ENCODE results near the gene FSHR. TPM values are rescaled to one million over a fixed set of nuclear protein-coding genes. Genes with fewer than 3 reads are reported as not detected.

FSHR gene
- polyA plus RNA-seq, 1 donor = not detected

DNA sequence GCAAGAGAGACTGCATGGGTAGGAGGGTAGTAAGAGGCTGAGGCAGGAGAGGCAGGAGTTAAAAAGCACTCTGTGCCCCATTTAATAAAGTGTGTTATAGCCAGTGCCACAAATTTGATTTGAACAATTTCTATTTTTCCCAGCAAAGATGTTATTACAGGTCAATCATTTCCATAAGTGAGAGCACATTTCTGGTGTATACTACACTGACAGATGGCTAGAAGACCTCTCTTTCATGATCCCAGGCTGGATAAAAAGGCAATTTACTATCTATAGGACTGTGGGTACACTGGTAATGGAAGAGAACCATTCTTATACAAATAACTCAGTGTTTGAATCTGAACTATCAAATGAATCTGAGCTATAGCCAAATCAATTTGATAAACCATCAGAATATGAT, 176.2 kb downstream of the FSHR start:
- no peaks in the 10 kb centered on the region for H3K4me1 ChIP-seq (ENCODE audit: control insufficient read depth, insufficient read depth, low read length)
- H3K4me3 ChIP-seq (ENCODE audit: low read length) = no peak overlapping the region
- no peak for DNase-seq
- no peak overlapping the region for H3K27ac ChIP-seq (ENCODE audit: low read length)
- no peaks in the 10 kb centered on the region for H3K36me3 ChIP-seq (ENCODE audit: control insufficient read depth, insufficient read depth, low read length)
- H3K27me3 ChIP-seq (ENCODE audit: control insufficient read depth, insufficient read depth, low read length) = no peaks in the 10 kb centered on the region
- H3K9me3 ChIP-seq (ENCODE audit: control insufficient read depth, low read depth, low read length) = no peaks in the 10 kb centered on the region

DNA sequence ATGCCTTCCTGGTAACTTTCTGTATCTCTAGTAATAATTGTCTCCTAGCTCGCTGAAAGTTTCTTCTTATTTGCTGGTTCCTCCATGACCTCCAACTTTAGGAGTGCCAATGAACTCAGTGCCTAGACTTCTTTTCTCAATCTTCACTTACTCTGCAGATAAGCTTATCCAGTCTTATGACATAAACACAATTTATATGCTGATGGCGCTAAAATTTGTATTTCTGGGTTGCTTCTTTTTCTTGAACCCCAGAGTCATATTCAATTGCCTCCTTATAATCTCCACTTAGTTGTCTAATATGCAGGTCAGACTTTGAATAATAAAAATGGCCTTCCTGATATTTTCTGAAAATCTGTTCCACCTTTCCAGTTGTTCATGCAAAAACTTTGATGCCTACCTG, 182.5 kb downstream of the FSHR start:
- 93% methylated on average over 2 of the region's 2 CpGs for WGBS (ENCODE audit: insufficient coverage, low lambda C conversion rate)
- Histone ChIP-seq H3K27me3 (ENCODE audit: control insufficient read depth, insufficient read depth, low read length) (no peaks in the 10 kb centered on the region), H3K4me1 (ENCODE audit: control insufficient read depth, insufficient read depth, low read length) (no peaks in the 10 kb centered on the region)

DNA sequence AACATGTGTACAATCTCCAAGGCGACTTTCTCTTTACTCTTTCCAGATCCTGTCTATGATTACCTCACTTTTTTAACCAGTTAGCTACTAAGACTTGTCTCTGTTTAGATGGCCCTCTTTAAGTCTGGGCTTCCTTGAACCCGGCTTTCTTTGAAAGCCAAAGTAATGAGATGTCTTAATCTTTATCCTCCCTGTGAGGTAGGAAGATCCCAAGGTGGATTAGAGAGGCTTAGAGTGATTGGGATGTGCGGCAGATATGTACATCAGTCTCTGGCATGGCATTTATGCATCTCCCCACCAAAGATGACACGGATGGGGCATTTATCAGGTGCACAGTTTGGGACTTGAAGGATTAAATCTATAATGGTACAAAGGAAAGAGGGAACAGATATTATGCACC, 186.3 kb downstream of the FSHR start:
- H3K9me3 ChIP-seq (ENCODE audit: control insufficient read depth, low read depth, low read length) = no peaks in the 10 kb centered on the region
- H3K36me3 ChIP-seq (ENCODE audit: control insufficient read depth, insufficient read depth, low read length) = no peaks in the 10 kb centered on the region
- no peak overlapping the region for H3K4me3 ChIP-seq (ENCODE audit: low read length)
- no peaks in the 10 kb centered on the region for H3K27me3 ChIP-seq (ENCODE audit: control insufficient read depth, insufficient read depth, low read length)
- DNase-seq = no peak
- no peaks in the 10 kb centered on the region for H3K4me1 ChIP-seq (ENCODE audit: control insufficient read depth, insufficient read depth, low read length)
- no peak overlapping the region for H3K27ac ChIP-seq (ENCODE audit: low read length)
- WGBS (ENCODE audit: insufficient coverage, low lambda C conversion rate) = no CpG with 5 or more reads among the region's 4 CpGs

More for the DNA sequence above, 182.5 kb downstream of the FSHR start:
- no peak for DNase-seq
- H3K9me3 ChIP-seq (ENCODE audit: control insufficient read depth, low read depth, low read length) = no peaks in the 10 kb centered on the region
- H3K27ac ChIP-seq (ENCODE audit: low read length) = no peak overlapping the region
- H3K4me3 ChIP-seq (ENCODE audit: low read length) = no peak overlapping the region
- no peaks in the 10 kb centered on the region for H3K36me3 ChIP-seq (ENCODE audit: control insufficient read depth, insufficient read depth, low read length)

DNA sequence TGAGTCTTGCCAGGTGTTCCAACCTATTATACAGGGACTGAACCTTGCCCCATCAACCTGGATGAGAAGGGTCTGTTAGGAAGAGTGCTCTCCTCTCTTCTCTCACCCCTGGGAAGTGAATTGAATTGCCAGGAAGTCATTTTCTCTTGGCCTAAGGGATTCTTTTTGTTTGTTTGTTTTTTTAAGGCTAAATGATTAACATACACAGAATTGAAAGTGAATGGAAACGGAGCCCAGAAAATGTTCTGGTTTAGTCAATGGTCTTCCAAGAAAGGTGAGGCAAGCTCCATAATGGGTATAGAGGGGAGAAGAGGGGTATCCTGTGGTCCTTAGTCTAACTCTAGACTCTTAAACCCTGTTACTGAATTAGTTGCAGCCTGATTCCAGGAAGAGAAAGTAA, 189.1 kb downstream of the FSHR start:
- WGBS (ENCODE audit: insufficient coverage, low lambda C conversion rate) = 29% methylated on average over 1 of the region's 1 CpG
- no peak for DNase-seq
- no peaks in the 10 kb centered on the region for H3K36me3 ChIP-seq (ENCODE audit: control insufficient read depth, insufficient read depth, low read length)

GRCh38 chr2:48961009-48961408, 193.3 kb downstream of the FSHR start:
- no peak for DNase-seq
- H3K4me3 ChIP-seq (ENCODE audit: low read length) = no peak overlapping the region
- no peaks in the 10 kb centered on the region for H3K36me3 ChIP-seq (ENCODE audit: control insufficient read depth, insufficient read depth, low read length)
- no peaks in the 10 kb centered on the region for H3K9me3 ChIP-seq (ENCODE audit: control insufficient read depth, low read depth, low read length)
- H3K4me1 ChIP-seq (ENCODE audit: control insufficient read depth, insufficient read depth, low read length) = no peaks in the 10 kb centered on the region
- no CpG with 5 or more reads among the region's 4 CpGs for WGBS (ENCODE audit: insufficient coverage, low lambda C conversion rate)
- H3K27ac ChIP-seq (ENCODE audit: low read length) = no peak overlapping the region
- H3K27me3 ChIP-seq (ENCODE audit: control insufficient read depth, insufficient read depth, low read length) = no peaks in the 10 kb centered on the region

More for the DNA sequence above, 189.1 kb downstream of the FSHR start:
- H3K4me1 ChIP-seq (ENCODE audit: control insufficient read depth, insufficient read depth, low read length) = no peaks in the 10 kb centered on the region
- H3K4me3 ChIP-seq (ENCODE audit: low read length) = no peak overlapping the region
- no peak overlapping the region for H3K27ac ChIP-seq (ENCODE audit: low read length)
- no peaks in the 10 kb centered on the region for H3K9me3 ChIP-seq (ENCODE audit: control insufficient read depth, low read depth, low read length)
- no peaks in the 10 kb centered on the region for H3K27me3 ChIP-seq (ENCODE audit: control insufficient read depth, insufficient read depth, low read length)

GRCh38 chr2:48954935-48955334, 199.4 kb downstream of the FSHR start:
- H3K4me1 ChIP-seq (ENCODE audit: control insufficient read depth, insufficient read depth, low read length) = no peaks in the 10 kb centered on the region
- H3K27ac ChIP-seq (ENCODE audit: low read length) = no peak overlapping the region
- no peak overlapping the region for H3K4me3 ChIP-seq (ENCODE audit: low read length)
- H3K9me3 ChIP-seq (ENCODE audit: control insufficient read depth, low read depth, low read length) = no peaks in the 10 kb centered on the region
- no peaks in the 10 kb centered on the region for H3K27me3 ChIP-seq (ENCODE audit: control insufficient read depth, insufficient read depth, low read length)
- no peak for DNase-seq
- no peaks in the 10 kb centered on the region for H3K36me3 ChIP-seq (ENCODE audit: control insufficient read depth, insufficient read depth, low read length)

GRCh38 chr2:48954311-48954710, 200.0 kb downstream of the FSHR start:
- no peaks in the 10 kb centered on the region for H3K4me1 ChIP-seq (ENCODE audit: control insufficient read depth, insufficient read depth, low read length)

GRCh38 chr2:48952614-48953013, 201.7 kb downstream of the FSHR start:
- no peak for DNase-seq
- Histone ChIP-seq H3K27me3 (ENCODE audit: control insufficient read depth, insufficient read depth, low read length) (no peaks in the 10 kb centered on the region), H3K9me3 (ENCODE audit: control insufficient read depth, low read depth, low read length) (no peaks in the 10 kb centered on the region), H3K4me1 (ENCODE audit: control insufficient read depth, insufficient read depth, low read length) (no peaks in the 10 kb centered on the region), H3K4me3 (ENCODE audit: low read length) (no peak overlapping the region), H3K27ac (ENCODE audit: low read length) (no peak overlapping the region), H3K36me3 (ENCODE audit: control insufficient read depth, insufficient read depth, low read length) (no peaks in the 10 kb centered on the region)
- no CpG with 5 or more reads among the region's 3 CpGs for WGBS (ENCODE audit: insufficient coverage, low lambda C conversion rate)

More at GRCh38 chr2:48954311-48954710, 200.0 kb downstream of the FSHR start:
- Histone ChIP-seq H3K27ac (ENCODE audit: low read length) (no peak overlapping the region), H3K9me3 (ENCODE audit: control insufficient read depth, low read depth, low read length) (no peaks in the 10 kb centered on the region), H3K27me3 (ENCODE audit: control insufficient read depth, insufficient read depth, low read length) (no peaks in the 10 kb centered on the region), H3K36me3 (ENCODE audit: control insufficient read depth, insufficient read depth, low read length) (no peaks in the 10 kb centered on the region), H3K4me3 (ENCODE audit: low read length) (no peak overlapping the region)
- DNase-seq = no peak
- WGBS (ENCODE audit: insufficient coverage, low lambda C conversion rate) = 100% methylated on average over 2 of the region's 3 CpGs

DNA sequence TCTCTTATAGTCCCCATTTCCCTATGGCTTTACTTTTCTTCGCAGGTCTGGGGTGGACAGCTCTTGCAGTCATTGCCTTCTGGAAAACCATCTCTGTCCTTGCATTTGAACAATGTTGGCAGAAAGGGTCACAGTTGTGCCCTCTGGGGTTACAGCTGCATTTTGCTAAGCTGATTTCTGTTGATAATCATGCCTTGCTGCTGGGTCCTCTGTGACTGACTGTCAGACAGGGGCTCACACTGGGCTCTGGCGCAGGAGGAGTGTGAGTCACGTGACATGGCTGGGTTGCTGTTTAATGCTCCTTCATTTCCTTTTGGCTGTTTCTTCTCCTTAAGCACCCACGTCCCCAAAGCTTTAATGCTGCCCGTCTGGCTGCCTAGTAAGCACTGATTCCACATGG, 202.2 kb downstream of the FSHR start:
- Histone ChIP-seq H3K9me3 (ENCODE audit: control insufficient read depth, low read depth, low read length) (no peaks in the 10 kb centered on the region), H3K27ac (ENCODE audit: low read length) (no peak overlapping the region), H3K4me1 (ENCODE audit: control insufficient read depth, insufficient read depth, low read length) (no peaks in the 10 kb centered on the region), H3K4me3 (ENCODE audit: low read length) (no peak overlapping the region), H3K27me3 (ENCODE audit: control insufficient read depth, insufficient read depth, low read length) (no peaks in the 10 kb centered on the region), H3K36me3 (ENCODE audit: control insufficient read depth, insufficient read depth, low read length) (no peaks in the 10 kb centered on the region)
- no CpG with 5 or more reads among the region's 5 CpGs for WGBS (ENCODE audit: insufficient coverage, low lambda C conversion rate)
- no peak for DNase-seq

- Histone ChIP-seq H3K4me3 (ENCODE audit: low read length) (no peak overlapping the region), H3K27me3 (ENCODE audit: control insufficient read depth, insufficient read depth, low read length) (no peaks in the 10 kb centered on the region), H3K4me1 (ENCODE audit: control insufficient read depth, insufficient read depth, low read length) (no peaks in the 10 kb centered on the region), H3K9me3 (ENCODE audit: control insufficient read depth, low read depth, low read length) (no peaks in the 10 kb centered on the region), H3K27ac (ENCODE audit: low read length) (no peak overlapping the region), H3K36me3 (ENCODE audit: control insufficient read depth, insufficient read depth, low read length) (no peaks in the 10 kb centered on the region)
- WGBS (ENCODE audit: insufficient coverage, low lambda C conversion rate) = no CpG with 5 or more reads among the region's 6 CpGs
- DNase-seq = no peak
Observed at GRCh38 chr2:48948400-48949125, 205.8 kb downstream of the FSHR start.

DNA sequence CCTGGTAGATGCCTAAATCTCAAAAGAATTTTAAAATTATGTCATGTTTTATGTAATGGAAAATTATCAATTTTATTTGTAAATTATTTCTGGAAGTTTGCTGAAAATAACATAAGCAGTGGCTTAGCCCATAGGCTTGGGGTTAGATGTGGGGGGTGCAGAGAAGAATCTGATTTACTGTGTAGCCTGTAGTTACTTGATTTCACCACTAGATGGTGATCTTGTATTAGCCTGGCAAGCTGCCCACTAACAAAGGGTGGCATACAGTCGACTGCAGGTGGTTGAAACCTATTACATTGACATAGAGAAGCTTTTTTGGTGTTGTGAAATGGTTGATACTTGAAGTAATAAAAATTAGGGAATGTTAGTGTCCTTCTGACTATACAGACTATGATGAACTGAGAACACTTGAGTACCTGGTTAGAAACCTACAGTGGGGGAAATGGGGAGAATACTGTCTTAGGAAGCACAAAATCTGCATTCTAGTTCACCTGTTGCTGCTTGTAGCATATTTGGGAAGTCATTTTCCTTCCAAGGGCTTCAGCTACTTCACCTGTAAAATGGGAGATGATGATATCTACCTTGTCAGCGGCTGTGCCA, 207.8 kb downstream of the FSHR start:
- Histone ChIP-seq H3K9me3 (ENCODE audit: control insufficient read depth, low read depth, low read length) (no peaks in the 10 kb centered on the region), H3K4me3 (ENCODE audit: low read length) (no peak overlapping the region), H3K27me3 (ENCODE audit: control insufficient read depth, insufficient read depth, low read length) (no peaks in the 10 kb centered on the region), H3K27ac (ENCODE audit: low read length) (no peak overlapping the region), H3K4me1 (ENCODE audit: control insufficient read depth, insufficient read depth, low read length) (no peaks in the 10 kb centered on the region), H3K36me3 (ENCODE audit: control insufficient read depth, insufficient read depth, low read length) (no peaks in the 10 kb centered on the region)
- peak; percentile 27 to 42 for DNase-seq
- WGBS (ENCODE audit: insufficient coverage, low lambda C conversion rate) = 0% methylated on average over 1 of the region's 2 CpGs
